GM12892 (cell line): ENCODE results near the gene DLG1.
A peak's percentile ranks its signal among the peaks of the same experiment; 100 is the strongest.

Source experiments
- DNase-seq: peaks from one replicate; pipeline ENCODE4 v3.0.0; 2011; ENCODE audit not compliant: insufficient read length
- FAIRE-seq: peaks from 2 replicates; lab custom pipeline; 2011; peaks lifted over from hg19 to GRCh38; lab: Jason Lieb, UNC
- POLR2A ChIP-seq: IDR thresholded peaks from 2 replicates; pipeline ENCODE4 v1.6.1; 2011; ENCODE audit warnings: low read depth, low read length, control low read depth
- POLR2AphosphoS5 ChIP-seq: IDR thresholded peaks from 2 replicates; pipeline ENCODE4 v1.6.1; 2011; ENCODE audit warnings: low read depth, low read length, control low read depth
- TAF1 ChIP-seq: IDR thresholded peaks from 2 replicates; pipeline ENCODE4 v1.6.1; 2011; ENCODE audit warnings: low read depth, mild to moderate bottlenecking, control low read depth, low read length, borderline replicate concordance

The DLG1 gene

GRCh38 chr3:197256104-197256503, 42.3 kb downstream of the DLG1 start:
- no peak for DNase-seq
- no peak for FAIRE-seq
- no peak for TF ChIP-seq TAF1
- TF ChIP-seq POLR2A, result no peak
- no peak for TF ChIP-seq POLR2AphosphoS5

- no peak for DNase-seq
- no peak for FAIRE-seq
- TF ChIP-seq POLR2AphosphoS5 (no peak), POLR2A (no peak), TAF1 (no peak)
Observed at GRCh38 chr3:197253238-197253947, 45.0 kb downstream of the DLG1 start.

DNA sequence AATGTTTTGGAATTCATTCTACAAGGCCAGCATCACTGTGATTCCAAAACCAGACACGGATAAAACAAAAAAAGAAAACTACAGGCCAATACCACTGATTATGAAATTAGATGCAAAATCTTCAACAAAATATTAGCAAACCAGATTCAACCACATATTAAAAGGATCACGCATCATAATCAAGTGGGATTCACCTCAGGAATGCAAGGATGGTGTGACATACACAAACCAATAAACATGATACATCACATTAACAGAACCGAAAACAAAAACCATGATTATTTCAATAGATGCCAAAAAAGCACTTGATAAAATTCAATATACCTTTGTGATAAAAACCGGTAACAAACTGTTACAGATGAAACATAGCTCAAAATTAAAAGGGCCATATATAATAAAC, 48.9 kb downstream of the DLG1 start:
- no peak for FAIRE-seq
- no peak for DNase-seq
- no peak for TF ChIP-seq POLR2A
- no peak for TF ChIP-seq POLR2AphosphoS5
- TF ChIP-seq TAF1, result no peak

GRCh38 chr3:197248341-197248740, 50.1 kb downstream of the DLG1 start:
- TF ChIP-seq POLR2A, result no peak
- no peak for TF ChIP-seq POLR2AphosphoS5
- no peak for TF ChIP-seq TAF1
- FAIRE-seq (no peak), DNase-seq (no peak)

DNA sequence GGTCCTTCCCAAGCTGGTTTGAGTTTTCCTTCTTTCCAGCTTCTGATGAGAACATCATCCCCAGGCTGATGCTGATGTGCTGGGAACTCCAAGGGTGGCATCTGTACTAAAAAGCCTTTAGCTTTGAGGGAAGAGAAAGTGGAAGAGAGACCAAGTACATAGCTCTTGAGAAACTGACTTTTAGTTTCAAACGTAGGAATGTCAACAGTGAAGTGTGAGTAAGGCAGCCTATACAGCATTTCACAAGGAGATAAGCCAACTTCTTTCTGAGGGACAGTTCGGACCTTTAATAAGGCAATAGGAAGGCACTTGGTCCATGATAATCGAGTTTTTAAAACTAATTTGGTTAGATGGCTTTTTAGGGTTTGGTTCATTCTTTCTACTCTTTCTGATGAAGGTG, 53.7 kb downstream of the DLG1 start:
- no peak for DNase-seq
- no peak for FAIRE-seq
- TF ChIP-seq POLR2AphosphoS5 (no peak), TAF1 (no peak)

GRCh38 chr3:197242784-197243432, 55.5 kb downstream of the DLG1 start:
- TF ChIP-seq POLR2AphosphoS5, result no peak
- TF ChIP-seq POLR2A, result no peak
- no peak for TF ChIP-seq TAF1
- no peak for DNase-seq
- no peak for FAIRE-seq

DNA sequence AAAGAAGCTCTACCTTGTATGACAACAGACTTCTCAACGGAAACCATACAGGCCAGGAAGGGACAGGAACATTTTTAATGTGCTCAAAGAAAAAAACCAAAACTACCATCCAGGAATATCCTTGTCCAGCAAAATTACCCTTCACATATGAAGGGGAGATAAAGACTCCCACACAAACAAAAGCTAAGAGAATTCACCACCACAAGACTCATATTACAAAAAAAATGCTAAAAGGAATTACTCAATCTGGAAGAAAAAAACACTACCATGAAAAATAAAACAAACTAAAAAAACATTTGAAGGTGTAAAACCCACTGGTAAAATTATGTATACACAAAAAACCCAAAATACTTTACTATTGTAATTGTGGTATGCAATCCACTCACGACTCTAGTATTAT, 57.2 kb downstream of the DLG1 start:
- FAIRE-seq, result no peak
- no peak for TF ChIP-seq TAF1
- TF ChIP-seq POLR2A, result no peak
- TF ChIP-seq POLR2AphosphoS5, result no peak
- no peak for DNase-seq

DNA sequence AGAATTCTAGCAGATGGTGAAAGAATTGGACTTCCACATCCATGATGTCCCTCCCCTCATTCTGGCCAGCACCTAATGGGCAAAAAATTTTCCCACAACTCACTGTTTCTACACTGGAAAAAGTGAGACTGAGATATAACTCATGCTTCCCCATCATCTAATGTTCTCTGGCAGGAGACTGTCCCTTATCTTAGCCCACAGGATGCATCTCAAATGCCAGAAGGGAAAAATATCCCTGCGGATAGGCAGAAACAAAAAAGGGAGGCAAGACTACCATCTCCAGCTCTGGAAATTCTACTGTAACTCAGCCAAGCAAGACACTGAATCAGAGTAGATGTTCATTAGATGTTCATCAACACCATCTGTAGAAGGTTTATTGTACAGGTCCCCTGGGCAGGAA, 58.6 kb downstream of the DLG1 start:
- TF ChIP-seq TAF1 (no peak), POLR2AphosphoS5 (no peak), POLR2A (no peak)

DNA sequence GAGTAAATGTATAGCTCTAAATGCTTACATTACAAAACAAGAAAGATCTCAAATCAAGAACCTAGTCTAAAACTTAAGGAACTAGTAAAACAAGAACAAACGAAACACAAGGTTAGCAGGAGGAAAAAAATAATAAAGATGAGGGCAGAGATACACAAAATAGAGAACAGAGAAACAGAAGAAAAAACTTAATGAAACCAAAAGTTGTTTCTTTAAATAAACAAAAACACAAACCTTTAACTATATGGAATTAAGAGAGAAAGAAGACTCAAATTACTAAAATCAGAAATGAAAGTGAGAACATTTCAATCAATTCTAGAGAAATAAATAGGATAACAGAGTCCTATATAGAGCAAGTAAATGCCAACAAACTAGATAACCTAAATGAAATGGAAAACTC, 59.6 kb downstream of the DLG1 start:
- TF ChIP-seq TAF1 (no peak), POLR2A (no peak), POLR2AphosphoS5 (no peak)
- DNase-seq, result no peak
- FAIRE-seq, result no peak

More for the DNA sequence above, 58.6 kb downstream of the DLG1 start:
- DNase-seq (no peak), FAIRE-seq (peak; percentile 65)

DNA sequence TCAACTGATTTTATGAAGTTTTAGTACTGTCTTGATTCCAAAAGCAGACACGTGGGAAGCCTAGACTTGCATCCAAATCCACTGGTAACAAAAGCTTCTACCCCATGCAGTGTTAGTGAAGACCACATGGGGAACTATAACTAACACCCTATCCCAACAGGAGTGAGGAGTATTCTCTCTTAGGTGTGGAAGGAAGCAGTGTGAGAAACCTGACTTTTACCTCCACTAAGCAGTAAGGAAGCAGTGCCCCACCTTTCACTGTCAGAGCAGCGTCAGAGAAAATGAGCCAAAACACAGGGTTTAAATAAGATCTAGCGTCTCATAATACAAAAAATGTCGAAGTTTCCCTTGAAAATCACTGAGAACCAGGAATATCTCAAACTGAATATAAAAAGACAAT, 60.5 kb downstream of the DLG1 start:
- FAIRE-seq (no peak), DNase-seq (no peak)
- TF ChIP-seq POLR2A, result no peak
- TF ChIP-seq TAF1, result no peak
- TF ChIP-seq POLR2AphosphoS5, result no peak

- DNase-seq (no peak), FAIRE-seq (no peak)
- TF ChIP-seq POLR2AphosphoS5 (no peak), TAF1 (no peak), POLR2A (no peak)
Observed at GRCh38 chr3:197236362-197236761, 62.0 kb downstream of the DLG1 start.
